ENCODE data around the gene EXOC4.

The EXOC4 gene

GRCh38 chr7:133753513-133753912 lies 500.6 kb downstream of the EXOC4 start:
- no peak for TF ChIP-seq CTCF (IDR thresholded peaks at IDR 0.05)

DNA sequence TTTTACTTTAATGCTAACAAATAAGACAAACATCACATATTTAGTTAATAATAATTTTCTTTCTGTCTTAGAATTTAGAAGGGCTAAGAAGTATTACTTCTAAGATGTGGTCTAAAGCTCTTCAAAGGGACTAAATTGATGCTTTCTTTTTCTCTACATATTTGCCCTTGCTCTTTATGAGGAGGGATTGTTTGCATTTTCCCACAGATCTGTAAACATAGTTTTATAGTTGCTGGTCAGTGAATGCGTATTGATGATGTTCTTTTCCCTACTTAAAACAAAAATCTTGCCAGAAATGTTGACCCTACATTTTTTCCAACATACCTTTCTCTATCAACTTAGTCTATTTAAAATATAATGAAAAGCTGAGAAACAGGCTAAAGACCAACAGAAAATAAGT lies 501.8 kb downstream of the EXOC4 start:
- TF ChIP-seq CTCF (IDR thresholded peaks at IDR 0.05): no peak

DNA sequence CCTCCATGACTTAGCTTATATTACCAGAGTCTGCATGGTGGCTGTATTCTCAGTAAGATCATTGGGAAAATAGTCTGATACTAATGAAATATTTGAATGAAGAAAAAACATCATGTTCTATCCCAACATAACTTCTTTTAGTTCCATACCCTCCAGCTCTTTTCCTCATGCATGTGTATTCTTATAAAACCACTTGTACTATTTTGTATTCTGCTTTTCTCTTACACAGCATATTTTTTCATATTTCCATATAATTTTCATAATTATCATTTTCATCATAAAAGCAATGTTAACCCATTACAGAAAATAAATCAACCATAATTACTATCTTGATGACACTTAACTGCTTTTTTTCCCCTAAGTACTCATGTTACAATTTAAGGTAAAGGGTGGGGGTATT lies 503.0 kb downstream of the EXOC4 start:
- no peak for TF ChIP-seq CTCF (IDR thresholded peaks at IDR 0.05)

GRCh38 chr7:133761443-133761842 lies 508.6 kb downstream of the EXOC4 start:
- TF ChIP-seq CTCF (IDR thresholded peaks at IDR 0.05): no peak

DNA sequence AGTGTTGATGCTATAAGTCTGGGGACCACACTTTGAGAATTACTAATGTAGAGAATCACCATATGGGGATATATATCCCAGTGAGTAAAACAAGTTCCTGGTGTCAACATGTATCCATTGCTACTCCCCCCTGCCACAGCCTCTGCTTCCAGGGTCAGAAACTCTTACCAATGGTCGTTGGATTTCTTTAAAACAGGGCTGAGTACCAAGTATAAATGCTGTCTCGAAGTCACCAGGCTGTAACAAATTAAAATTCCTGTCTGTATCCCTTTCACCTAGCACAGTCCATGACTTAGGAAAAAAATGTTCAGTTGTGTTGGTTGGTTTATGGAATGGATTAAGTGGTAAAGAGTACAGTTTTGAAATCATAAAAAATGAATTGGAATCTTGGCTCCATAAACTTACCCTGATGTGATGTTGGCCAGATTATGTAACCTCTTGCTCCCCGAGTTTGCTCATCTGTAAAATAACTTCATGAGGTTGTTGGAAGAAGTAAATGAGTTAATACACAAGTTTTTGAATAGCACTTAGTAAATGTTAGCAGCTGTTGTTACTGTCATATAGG lies 510.3 kb downstream of the EXOC4 start:
- no peak for TF ChIP-seq CTCF (IDR thresholded peaks at IDR 0.05)

DNA sequence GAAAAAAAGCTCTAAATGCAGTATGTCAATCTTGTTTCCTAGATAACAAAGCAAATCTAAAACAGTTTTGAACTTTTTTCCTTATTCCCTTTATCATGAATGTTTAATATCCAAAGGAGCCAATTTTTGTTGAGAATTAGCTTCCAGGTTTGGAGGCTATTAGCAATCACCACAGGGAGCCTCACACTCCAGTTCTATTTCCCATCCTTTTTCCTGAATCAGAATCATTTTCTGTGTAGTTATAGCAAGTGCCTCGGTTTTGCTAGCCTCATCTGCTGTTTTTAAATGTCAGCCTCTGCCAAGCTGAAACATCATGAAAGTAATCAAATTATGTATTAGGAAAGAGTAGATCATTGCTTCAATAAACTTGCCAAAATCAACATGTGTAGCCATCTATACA lies 516.8 kb downstream of the EXOC4 start:
- TF ChIP-seq CTCF (IDR thresholded peaks at IDR 0.05): no peak

- no peak for TF ChIP-seq CTCF (IDR thresholded peaks at IDR 0.05)
Measured at GRCh38 chr7:133770863-133771492, 518.1 kb downstream of the EXOC4 start.

All from LNCAP (cell line).